ENCODE measurements around the gene LGALSL.

DNA sequence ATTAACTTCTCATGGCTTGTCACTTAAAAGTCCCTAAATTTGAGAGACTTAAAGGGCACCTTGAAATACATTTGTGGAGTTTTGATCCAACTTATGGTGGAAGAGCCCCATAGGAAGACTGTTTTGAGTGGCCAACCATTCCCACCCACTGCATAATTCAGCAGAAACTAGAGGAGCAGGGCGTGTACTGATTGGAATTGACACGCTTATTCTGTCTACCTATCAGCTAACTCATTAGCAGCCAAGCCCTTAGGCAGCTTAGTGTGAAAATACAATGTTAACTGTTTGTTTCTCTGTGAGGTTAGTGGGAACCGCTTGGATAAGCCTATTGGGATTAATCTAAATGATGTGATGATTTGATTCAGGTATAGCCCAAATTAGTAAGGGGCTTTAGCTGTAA is 6.4 kb downstream of the LGALSL start:
- TF ChIP-seq CTCF (conservative IDR thresholded peaks at IDR 0.05; ENCODE audit: low read depth, low read length) (no peak), EZH2 (IDR thresholded peaks at IDR 0.05; ENCODE audit: borderline replicate concordance, low read depth, low read length, poor library complexity, severe bottlenecking) (no peak)
